ENCODE results near the gene HOXC13.

The HOXC13 gene

GRCh38 chr12:53938326-53939140 is at the start of gene HOXC13:
Gene HOXC13 (plus strand): TSS chr12:53938831. CDS start chr12:53938907, 76 bp downstream.
- no peak for DNase-seq

GRCh38 chr12:53890081-53890480 is 48.5 kb upstream of the HOXC13 start:
- no peak for DNase-seq

- no peak for DNase-seq
Measured at GRCh38 chr12:53892762-53893395, 45.8 kb upstream of the HOXC13 start.

- DNase-seq, result no peak
Measured at GRCh38 chr12:53899230-53899629, 39.4 kb upstream of the HOXC13 start.

- DNase-seq, result no peak
Measured at GRCh38 chr12:53907103-53907502, 31.5 kb upstream of the HOXC13 start.

- DNase-seq, result no peak
Measured at GRCh38 chr12:53916788-53917655, 21.6 kb upstream of the HOXC13 start.

- no peak for DNase-seq
Measured at GRCh38 chr12:53924521-53925405, 13.9 kb upstream of the HOXC13 start.

- no peak for DNase-seq
Measured at GRCh38 chr12:53927220-53928029, 11.2 kb upstream of the HOXC13 start.

GRCh38 chr12:53928054-53928835 is 10.4 kb upstream of the HOXC13 start:
- no peak for DNase-seq

- DNase-seq, result no peak
Measured at GRCh38 chr12:53929527-53929926, 9.1 kb upstream of the HOXC13 start.

GRCh38 chr12:53930591-53931255 is 7.9 kb upstream of the HOXC13 start:
- DNase-seq, result no peak

- DNase-seq, result no peak
Measured at GRCh38 chr12:53931844-53932581, 6.6 kb upstream of the HOXC13 start.

GRCh38 chr12:53932915-53933314 is 5.7 kb upstream of the HOXC13 start:
- no peak for DNase-seq

GRCh38 chr12:53935383-53936341 is 3.0 kb upstream of the HOXC13 start:
- no peak for DNase-seq

- DNase-seq, result no peak
Measured at GRCh38 chr12:53937099-53937498, 1.5 kb upstream of the HOXC13 start.

GRCh38 chr12:53937596-53938325 is 870 bp upstream of the HOXC13 start:
- no peak for DNase-seq
